Epithelial cell of esophagus (primary cell): Measurements from ENCODE around the gene OR52K2.
"Not testable (repeated sequence)": the region's sequence is repeated elsewhere in the genome, so short reads cannot be mapped to it uniquely, and the experiment has no call there.

ENCODE experiments used
- DNase-seq: peaks from one replicate; pipeline ENCODE4 v3.0.0; 2010; ENCODE audit warnings: low read depth
- H3K4me3 ChIP-seq: 2 replicates; pipeline ENCODE4 v1.5.1; 2011; ENCODE audit warnings: mild to moderate bottlenecking, low read length, control low read depth
- CTCF ChIP-seq: IDR thresholded peaks from 2 replicates; pipeline ENCODE4 v1.5.1; 2011; ENCODE audit warnings: low read depth, mild to moderate bottlenecking, low read length, control low read depth, inconsistent platforms; ENCODE audit not compliant: insufficient read depth; ENCODE audit errors: missing control alignments

Gene OR52K2

GRCh38 chr11:4448995-4449394 lies at the start of gene OR52K2:
Gene OR52K2, plus strand, starts transcription at chr11:4449295. Its CDS starts 45 bp downstream, at chr11:4449340.
- no peak within 1 kb of the TSS for H3K4me3 ChIP-seq
- no peak for TF ChIP-seq CTCF
- no peak for DNase-seq

GRCh38 chr11:4406206-4406605 lies 42.9 kb upstream of the OR52K2 start:
- not testable (repeated sequence) for DNase-seq, H3K4me3 ChIP-seq

- no peak for DNase-seq
- no peak overlapping the region for H3K4me3 ChIP-seq
- TF ChIP-seq CTCF = no peak
Observed at GRCh38 chr11:4416306-4416705, 32.8 kb upstream of the OR52K2 start.

- no peak for DNase-seq
- no peak for TF ChIP-seq CTCF
- H3K4me3 ChIP-seq = no peak overlapping the region
Observed at GRCh38 chr11:4416816-4417215, 32.3 kb upstream of the OR52K2 start.

- TF ChIP-seq CTCF = no peak
- H3K4me3 ChIP-seq = no peak overlapping the region
- no peak for DNase-seq
Observed at GRCh38 chr11:4418403-4418802, 30.7 kb upstream of the OR52K2 start.

- H3K4me3 ChIP-seq = no peak overlapping the region
- DNase-seq = no peak
- TF ChIP-seq CTCF = no peak
Observed at GRCh38 chr11:4430051-4430450, 19.0 kb upstream of the OR52K2 start.

GRCh38 chr11:4433856-4434255 lies 15.2 kb upstream of the OR52K2 start:
- DNase-seq = peak; percentile 52
- TF ChIP-seq CTCF = no peak
- H3K4me3 ChIP-seq = no peak overlapping the region

- TF ChIP-seq CTCF = no peak
- no peak for DNase-seq
- H3K4me3 ChIP-seq = no peak overlapping the region
Observed at GRCh38 chr11:4436411-4436810, 12.7 kb upstream of the OR52K2 start.
